Measurements from ENCODE around the gene ENAH.

The ENAH gene

DNA sequence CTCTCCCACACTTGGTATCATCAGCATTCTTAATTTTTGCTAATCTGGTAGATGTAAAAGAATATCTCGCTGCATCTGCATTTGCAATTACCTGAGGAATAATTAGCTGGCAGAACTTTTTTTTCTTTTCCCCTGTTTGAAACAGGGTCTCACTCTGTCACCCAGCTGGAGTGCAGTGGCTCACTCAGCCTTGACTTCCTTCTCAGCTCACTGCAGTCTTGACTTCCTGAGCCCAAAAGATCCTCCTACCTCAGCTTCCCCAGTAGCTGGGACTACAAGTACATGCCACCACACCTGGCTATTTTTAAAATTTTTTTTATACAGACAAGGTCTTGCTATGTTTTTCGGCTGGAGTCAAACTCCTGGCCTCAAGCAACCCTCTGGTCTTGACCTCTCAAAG, 35.4 kb upstream of the ENAH start:
- no peak overlapping the region for H3K4me3 ChIP-seq (ENCODE audit: low read depth, low read length)
- no peak for DNase-seq (ENCODE audit: low read depth)
- TF ChIP-seq, protein P1, sequence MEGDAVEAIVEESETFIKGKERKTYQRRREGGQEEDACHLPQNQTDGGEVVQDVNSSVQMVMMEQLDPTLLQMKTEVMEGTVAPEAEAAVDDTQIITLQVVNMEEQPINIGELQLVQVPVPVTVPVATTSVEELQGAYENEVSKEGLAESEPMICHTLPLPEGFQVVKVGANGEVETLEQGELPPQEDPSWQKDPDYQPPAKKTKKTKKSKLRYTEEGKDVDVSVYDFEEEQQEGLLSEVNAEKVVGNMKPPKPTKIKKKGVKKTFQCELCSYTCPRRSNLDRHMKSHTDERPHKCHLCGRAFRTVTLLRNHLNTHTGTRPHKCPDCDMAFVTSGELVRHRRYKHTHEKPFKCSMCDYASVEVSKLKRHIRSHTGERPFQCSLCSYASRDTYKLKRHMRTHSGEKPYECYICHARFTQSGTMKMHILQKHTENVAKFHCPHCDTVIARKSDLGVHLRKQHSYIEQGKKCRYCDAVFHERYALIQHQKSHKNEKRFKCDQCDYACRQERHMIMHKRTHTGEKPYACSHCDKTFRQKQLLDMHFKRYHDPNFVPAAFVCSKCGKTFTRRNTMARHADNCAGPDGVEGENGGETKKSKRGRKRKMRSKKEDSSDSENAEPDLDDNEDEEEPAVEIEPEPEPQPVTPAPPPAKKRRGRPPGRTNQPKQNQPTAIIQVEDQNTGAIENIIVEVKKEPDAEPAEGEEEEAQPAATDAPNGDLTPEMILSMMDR (IDR thresholded peaks at IDR 0.05; ENCODE audit: low read depth, low read length, missing control alignments), result no peak

DNA sequence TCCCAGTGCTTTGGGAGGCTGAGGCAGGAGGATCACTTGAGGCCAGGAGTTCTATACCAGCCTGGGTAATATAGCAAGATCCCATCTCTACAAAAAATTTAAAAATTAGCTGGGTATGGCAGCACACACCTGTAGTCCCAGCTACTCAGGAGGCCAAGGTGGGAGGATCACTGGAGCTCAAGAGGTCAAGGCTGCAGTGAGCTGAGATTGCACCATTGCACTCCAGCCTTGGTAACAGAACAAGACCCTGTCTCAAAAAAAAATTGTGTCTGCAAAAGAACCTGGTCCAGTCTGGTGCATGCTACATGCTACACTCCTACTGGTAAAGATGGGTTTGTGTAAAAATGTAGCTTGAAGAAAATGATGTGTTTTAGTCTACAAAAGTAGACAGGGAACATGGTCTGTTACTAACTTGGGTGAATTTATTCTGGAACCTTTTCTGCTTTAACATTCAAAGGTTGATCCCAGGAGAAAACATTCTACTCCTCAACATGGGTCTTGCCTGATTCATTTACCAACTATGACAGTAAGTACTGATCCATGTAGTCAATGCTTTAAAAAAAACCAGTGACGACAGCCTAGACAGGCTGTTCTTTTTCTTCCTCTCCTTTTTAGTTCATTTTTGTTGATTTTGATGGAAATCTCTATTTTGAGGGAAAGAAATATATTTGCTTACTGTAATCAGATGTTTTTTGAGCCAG, 32.7 kb upstream of the ENAH start:
- H3K4me3 ChIP-seq (ENCODE audit: low read depth, low read length), result no peak overlapping the region
- TF ChIP-seq, protein P1 (IDR thresholded peaks at IDR 0.05; ENCODE audit: low read depth, low read length, missing control alignments), result no peak
- DNase-seq (ENCODE audit: low read depth), result no peak

DNA sequence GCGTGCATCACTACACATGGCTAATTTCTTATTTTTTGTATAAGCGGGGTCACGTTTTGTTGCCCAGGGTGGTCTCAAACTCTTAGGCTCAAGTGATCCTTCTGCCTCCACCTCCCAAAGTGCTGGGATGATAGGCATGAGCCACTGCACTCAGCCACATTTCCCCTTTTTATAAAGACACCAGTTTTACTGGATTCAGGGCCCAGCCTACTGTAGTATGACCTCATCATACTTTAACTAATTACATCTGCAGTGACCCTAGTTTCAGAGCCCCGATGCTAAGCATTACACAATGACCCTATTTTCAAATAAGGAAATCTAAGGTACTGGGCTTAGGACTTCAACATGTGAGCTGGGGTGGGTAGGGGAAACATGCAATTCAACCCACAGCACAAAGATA, 31.8 kb upstream of the ENAH start:
- TF ChIP-seq, protein P1 (IDR thresholded peaks at IDR 0.05; ENCODE audit: low read depth, low read length, missing control alignments), result no peak
- H3K4me3 ChIP-seq (ENCODE audit: low read depth, low read length), result no peak overlapping the region
- DNase-seq (ENCODE audit: low read depth), result no peak

DNA sequence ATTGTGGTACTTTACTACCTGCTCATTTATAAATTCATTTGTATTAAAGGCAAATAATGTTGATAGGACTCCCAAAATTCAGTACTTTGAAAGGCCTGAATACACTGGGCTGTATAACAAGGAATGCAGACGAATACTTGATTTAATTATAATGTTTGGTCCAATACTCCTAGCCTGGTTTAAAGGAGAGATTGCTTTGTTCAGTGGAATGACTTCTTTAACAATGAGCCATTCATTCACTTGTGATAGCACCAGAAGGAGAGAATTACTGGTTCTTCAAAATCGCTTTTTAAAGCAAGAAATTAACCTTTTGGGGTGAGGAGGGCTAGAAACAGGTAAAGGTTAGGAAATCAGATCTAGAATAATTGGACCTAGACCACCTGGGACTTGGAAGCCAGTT, 28.3 kb upstream of the ENAH start:
- no peak for DNase-seq (ENCODE audit: low read depth)
- no peak overlapping the region for H3K4me3 ChIP-seq (ENCODE audit: low read depth, low read length)
- TF ChIP-seq, protein P1 (IDR thresholded peaks at IDR 0.05; ENCODE audit: low read depth, low read length, missing control alignments), result no peak

DNA sequence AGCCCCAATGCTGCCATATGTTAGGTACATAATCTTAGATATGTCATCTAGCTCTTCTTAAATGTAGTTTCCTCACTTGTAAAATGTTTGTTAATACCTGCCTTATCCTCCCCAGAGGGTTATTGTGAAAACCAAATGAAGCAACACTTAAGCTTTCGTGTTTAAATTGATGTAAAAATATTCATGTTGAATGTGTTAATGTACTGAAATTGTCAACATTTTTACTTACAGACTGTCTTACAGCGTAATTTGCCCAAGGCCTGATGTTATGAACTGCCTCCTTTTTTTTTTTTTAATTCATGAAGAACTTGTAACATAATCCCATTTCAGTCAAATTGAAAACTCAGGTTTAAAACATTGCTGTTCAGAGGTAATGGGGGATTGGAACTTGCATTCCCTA, 25.6 kb upstream of the ENAH start:
- H3K4me3 ChIP-seq (ENCODE audit: low read depth, low read length), result no peak overlapping the region
- TF ChIP-seq, protein P1 (IDR thresholded peaks at IDR 0.05; ENCODE audit: low read depth, low read length, missing control alignments), result no peak
- no peak for DNase-seq (ENCODE audit: low read depth)

DNA sequence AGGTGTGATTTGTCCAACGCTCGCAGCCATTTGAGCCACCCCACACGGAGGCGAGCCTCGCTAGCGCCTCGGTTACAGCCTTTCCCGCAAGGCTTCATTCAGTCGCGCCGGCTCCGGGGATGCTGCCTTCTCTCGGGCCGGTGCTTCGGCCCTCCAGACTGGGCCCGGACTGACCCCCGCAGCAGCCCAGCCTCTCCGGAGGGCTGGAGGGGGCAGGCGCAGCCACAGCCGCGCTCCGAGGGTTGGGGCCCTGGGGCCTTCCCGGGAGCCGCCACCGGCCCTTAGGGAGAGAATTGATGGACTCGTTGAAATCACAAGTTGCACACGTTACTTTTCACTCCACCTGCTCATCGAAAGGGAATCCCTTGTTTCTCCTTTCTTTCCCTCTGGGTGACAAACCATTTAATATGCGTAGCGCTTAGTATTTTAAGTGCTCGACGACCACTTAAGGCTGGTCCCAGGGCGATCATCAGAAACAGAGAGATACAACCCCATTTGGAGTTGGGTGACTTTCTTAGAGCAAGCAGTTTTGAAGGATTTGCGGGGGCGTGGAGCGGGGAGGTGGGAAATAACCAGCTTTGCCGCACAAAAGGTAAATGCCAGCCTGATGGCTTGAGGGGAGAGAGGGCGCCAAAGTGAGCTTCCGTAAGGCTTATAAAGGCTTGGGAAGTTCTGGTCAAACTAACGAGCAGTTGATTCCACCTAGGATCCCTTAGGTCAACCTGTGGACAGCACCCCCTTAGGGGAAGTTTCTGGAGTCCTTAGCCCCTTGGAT, 24.6 kb upstream of the ENAH start:
- TF ChIP-seq, protein P1 (IDR thresholded peaks at IDR 0.05; ENCODE audit: low read depth, low read length, missing control alignments), result no peak
- no peak for DNase-seq (ENCODE audit: low read depth)
- no peak overlapping the region for H3K4me3 ChIP-seq (ENCODE audit: low read depth, low read length)

All from GM12864 (cell line).